ENCODE measurements around the gene CHI3L2.

Gene CHI3L2

DNA sequence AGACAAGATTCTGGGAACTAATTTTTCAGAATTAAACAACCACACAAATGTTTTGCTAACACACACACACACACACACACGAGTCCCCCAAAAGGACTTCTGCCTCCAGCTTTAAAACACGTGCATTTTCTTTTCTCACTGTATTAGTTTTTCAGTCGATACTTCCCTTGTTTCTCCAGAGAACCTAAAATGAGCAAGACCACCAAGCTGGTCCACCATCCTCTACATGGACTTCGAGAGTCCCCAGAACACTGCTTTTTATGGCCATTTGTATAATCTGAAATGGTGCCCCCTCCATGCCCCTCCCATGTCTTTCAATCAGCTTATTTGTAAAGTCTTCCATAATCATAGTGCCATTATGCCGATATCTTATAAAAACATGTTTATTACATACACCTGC lies 10.8 kb upstream of the CHI3L2 start:
- H3K9ac ChIP-seq (ENCODE audit: low read depth, low read length, poor library complexity) = no peak overlapping the region
- H2AFZ ChIP-seq (ENCODE audit: low read length) = no peak overlapping the region
- no peak overlapping the region for H2AK5ac ChIP-seq (ENCODE audit: low read depth, low read length)
- H4K8ac ChIP-seq (ENCODE audit: low read depth, low read length) = no peak overlapping the region
- no peak overlapping the region for H2BK12ac ChIP-seq (ENCODE audit: low read length)
- no peak overlapping the region for H3K4ac ChIP-seq (ENCODE audit: low read length)
- H3K9me3 ChIP-seq (replicated peaks in 1 of 2; ENCODE audit: control insufficient read depth in 2 of 2, insufficient read depth in 1 of 2, low read depth in 1 of 2, low read length in 2 of 2) = no peaks in the 10 kb centered on the region
- no peak overlapping the region for H3K4me2 ChIP-seq (ENCODE audit: insufficient read depth, low read length, poor library complexity, severe bottlenecking)
- H3K27me3 ChIP-seq (ENCODE audit: control insufficient read depth in 3 of 3, insufficient read depth in 3 of 3, low read depth in 1 of 3, low read length in 3 of 3) = no peaks in the 10 kb centered on the region
- no peaks in the 10 kb centered on the region for H3K79me1 ChIP-seq (ENCODE audit: low read depth, low read length)
- no peak for DNase-seq (ENCODE audit: low spot score)
- H3K23ac ChIP-seq (ENCODE audit: low read depth, low read length, poor library complexity) = no peak overlapping the region
- no CpG with 5 or more reads among the region's 5 CpGs for WGBS, 2 donors (ENCODE audit: extremely low coverage in 2 of 2, insufficient read length in 2 of 2, insufficient replicate concordance in 1 of 2)
- no peaks in the 10 kb centered on the region for H3K36me3 ChIP-seq (replicated peaks in 1 of 2; ENCODE audit: control insufficient read depth in 2 of 2, insufficient read depth in 2 of 2, low read length in 2 of 2)
- H3K14ac ChIP-seq (ENCODE audit: low read length) = no peak overlapping the region
- no peak overlapping the region for H3K4me3 ChIP-seq (ENCODE audit: low read length in 2 of 2)
- no peak overlapping the region for H2BK120ac ChIP-seq (ENCODE audit: low read depth, low read length)
- no peak overlapping the region for H2BK5ac ChIP-seq (ENCODE audit: low read length)
- H3K18ac ChIP-seq (ENCODE audit: low read length) = no peak overlapping the region
- peaks cover 21 to 23% of the 10 kb centered on the region in 2 donors for H3K4me1 ChIP-seq (ENCODE audit: control insufficient read depth in 2 of 2, insufficient read depth in 1 of 2, low read depth in 1 of 2, low read length in 2 of 2)
- no peak overlapping the region for H2BK15ac ChIP-seq (ENCODE audit: low read length)
- no peak overlapping the region for H4K91ac ChIP-seq (ENCODE audit: low read depth, low read length, poor library complexity)
- H3K27ac ChIP-seq (replicated peaks; ENCODE audit: low read length) = no peak overlapping the region

GRCh38 chr1:111217183-111217910 lies 10.2 kb upstream of the CHI3L2 start:
- no peak overlapping the region for H3K4me2 ChIP-seq (ENCODE audit: insufficient read depth, low read length, poor library complexity, severe bottlenecking)

DNA sequence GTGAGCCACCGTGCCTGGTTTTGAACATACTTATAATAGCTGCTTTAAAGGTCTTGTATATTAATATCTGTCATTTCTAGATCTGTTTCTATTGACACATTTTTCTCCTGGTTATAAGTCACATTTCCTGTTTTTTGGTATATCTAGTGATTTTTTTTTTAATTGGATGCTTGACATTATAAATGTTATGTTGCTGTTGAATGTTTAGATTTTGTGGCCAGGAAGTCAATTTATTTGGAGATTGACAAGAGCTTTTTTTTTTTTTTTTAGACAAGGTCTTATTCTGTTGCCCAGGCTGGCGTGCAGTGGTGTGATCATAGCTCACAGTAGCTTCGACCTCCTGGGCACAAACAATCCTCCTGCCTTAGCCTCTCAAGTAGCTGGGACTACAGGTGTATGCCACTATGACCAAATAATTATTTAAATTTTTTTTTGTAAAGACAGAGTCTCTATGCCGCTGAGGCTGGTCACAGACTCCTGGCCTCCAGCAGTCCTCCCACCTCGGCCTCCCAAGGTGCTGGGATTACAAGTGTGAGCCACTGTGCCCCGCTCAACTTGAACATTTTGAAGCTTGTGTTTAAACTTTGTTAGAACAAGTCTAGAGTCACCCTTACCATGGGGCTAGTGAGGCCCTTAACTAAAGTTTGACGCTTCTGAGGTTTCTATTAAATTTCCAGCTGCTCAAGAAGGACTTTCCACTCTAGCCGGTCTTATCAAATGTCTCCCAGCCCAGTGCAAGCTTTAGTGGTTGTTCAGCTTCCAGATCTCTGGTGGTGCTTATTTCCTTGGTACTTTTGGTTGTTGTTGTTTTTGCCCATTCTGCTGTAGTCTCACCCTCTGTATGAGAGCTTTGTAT lies 8.6 kb upstream of the CHI3L2 start:
- H3K9me3 ChIP-seq (replicated peaks in 1 of 2; ENCODE audit: control insufficient read depth in 2 of 2, insufficient read depth in 1 of 2, low read depth in 1 of 2, low read length in 2 of 2) = no peaks in the 10 kb centered on the region
- no peaks in the 10 kb centered on the region for H3K27me3 ChIP-seq (ENCODE audit: control insufficient read depth in 3 of 3, insufficient read depth in 3 of 3, low read depth in 1 of 3, low read length in 3 of 3)
- H3K4ac ChIP-seq (ENCODE audit: low read length) = no peak overlapping the region
- no peak overlapping the region for H3K18ac ChIP-seq (ENCODE audit: low read length)
- H3K27ac ChIP-seq (replicated peaks; ENCODE audit: low read length) = peak overlapping the region; percentile 58
- H3K9ac ChIP-seq (ENCODE audit: low read depth, low read length, poor library complexity) = no peak overlapping the region
- H2BK15ac ChIP-seq (ENCODE audit: low read length) = no peak overlapping the region
- no CpG with 5 or more reads among the region's 8 CpGs for whole genome bisulfite sequencing, 2 donors (ENCODE audit: extremely low coverage in 2 of 2, insufficient read length in 2 of 2, insufficient replicate concordance in 1 of 2)
- H3K4me2 ChIP-seq (ENCODE audit: insufficient read depth, low read length, poor library complexity, severe bottlenecking) = no peak overlapping the region
- H3K4me1 ChIP-seq (ENCODE audit: control insufficient read depth in 2 of 2, insufficient read depth in 1 of 2, low read depth in 1 of 2, low read length in 2 of 2) = peaks cover 18 to 20% of the 10 kb centered on the region in 2 donors
- no peaks in the 10 kb centered on the region for H3K36me3 ChIP-seq (replicated peaks in 1 of 2; ENCODE audit: control insufficient read depth in 2 of 2, insufficient read depth in 2 of 2, low read length in 2 of 2)
- H3K4me3 ChIP-seq (ENCODE audit: low read length in 2 of 2) = no peak overlapping the region
- no peak overlapping the region for H3K23ac ChIP-seq (ENCODE audit: low read depth, low read length, poor library complexity)
- H2BK5ac ChIP-seq (ENCODE audit: low read length) = no peak overlapping the region
- H3K79me1 ChIP-seq (ENCODE audit: low read depth, low read length) = no peaks in the 10 kb centered on the region
- no peak for DNase-seq (ENCODE audit: low spot score)
- peak overlapping the region; percentile 66 for H2AFZ ChIP-seq (ENCODE audit: low read length)
- H3K14ac ChIP-seq (ENCODE audit: low read length) = no peak overlapping the region
- H4K8ac ChIP-seq (ENCODE audit: low read depth, low read length) = no peak overlapping the region
- H2AK5ac ChIP-seq (ENCODE audit: low read depth, low read length) = no peak overlapping the region
- H2BK120ac ChIP-seq (ENCODE audit: low read depth, low read length) = no peak overlapping the region
- H4K91ac ChIP-seq (ENCODE audit: low read depth, low read length, poor library complexity) = no peak overlapping the region
- no peak overlapping the region for H2BK12ac ChIP-seq (ENCODE audit: low read length)

More at GRCh38 chr1:111217183-111217910, 10.2 kb upstream of the CHI3L2 start:
- H3K36me3 ChIP-seq (replicated peaks in 1 of 2; ENCODE audit: control insufficient read depth in 2 of 2, insufficient read depth in 2 of 2, low read length in 2 of 2) = no peaks in the 10 kb centered on the region
- no peaks in the 10 kb centered on the region for H3K9me3 ChIP-seq (replicated peaks in 1 of 2; ENCODE audit: control insufficient read depth in 2 of 2, insufficient read depth in 1 of 2, low read depth in 1 of 2, low read length in 2 of 2)
- no peak overlapping the region for H2AFZ ChIP-seq (ENCODE audit: low read length)
- no peak overlapping the region for H4K91ac ChIP-seq (ENCODE audit: low read depth, low read length, poor library complexity)
- no peak overlapping the region for H2BK15ac ChIP-seq (ENCODE audit: low read length)
- WGBS, 2 donors (ENCODE audit: extremely low coverage in 2 of 2, insufficient read length in 2 of 2, insufficient replicate concordance in 1 of 2) = no CpG with 5 or more reads among the region's 5 CpGs
- H3K4me3 ChIP-seq (ENCODE audit: low read length in 2 of 2) = no peak overlapping the region
- no peak overlapping the region for H3K27ac ChIP-seq (replicated peaks; ENCODE audit: low read length)
- H4K8ac ChIP-seq (ENCODE audit: low read depth, low read length) = no peak overlapping the region
- no peak overlapping the region for H3K23ac ChIP-seq (ENCODE audit: low read depth, low read length, poor library complexity)
- H3K9ac ChIP-seq (ENCODE audit: low read depth, low read length, poor library complexity) = no peak overlapping the region
- no peak overlapping the region for H3K18ac ChIP-seq (ENCODE audit: low read length)
- no peaks in the 10 kb centered on the region for H3K27me3 ChIP-seq (ENCODE audit: control insufficient read depth in 3 of 3, insufficient read depth in 3 of 3, low read depth in 1 of 3, low read length in 3 of 3)
- peaks cover 22 to 23% of the 10 kb centered on the region in 2 donors for H3K4me1 ChIP-seq (ENCODE audit: control insufficient read depth in 2 of 2, insufficient read depth in 1 of 2, low read depth in 1 of 2, low read length in 2 of 2)
- no peak overlapping the region for H3K14ac ChIP-seq (ENCODE audit: low read length)
- H2BK12ac ChIP-seq (ENCODE audit: low read length) = no peak overlapping the region
- no peak overlapping the region for H2BK5ac ChIP-seq (ENCODE audit: low read length)
- H3K4ac ChIP-seq (ENCODE audit: low read length) = no peak overlapping the region
- DNase-seq (ENCODE audit: low spot score) = no peak
- H2AK5ac ChIP-seq (ENCODE audit: low read depth, low read length) = no peak overlapping the region
- no peaks in the 10 kb centered on the region for H3K79me1 ChIP-seq (ENCODE audit: low read depth, low read length)
- H2BK120ac ChIP-seq (ENCODE audit: low read depth, low read length) = no peak overlapping the region

Measured in neuronal stem cell (in vitro differentiated cells).